ENCODE results near the gene NRXN2. TPM values are rescaled to one million over a fixed set of nuclear protein-coding genes. Genes with fewer than 3 reads are reported as not detected.

The NRXN2 gene
- polyA plus RNA-seq, 3 donors = 0.07 TPM; not detected in 2

- H2AFZ ChIP-seq (ENCODE audit: insufficient read depth, low read depth, low read length, poor library complexity, severe bottlenecking) = peak overlapping the region; percentile 29
Measured at GRCh38 chr11:64654439-64654838, 68.6 kb downstream of the NRXN2 start.

GRCh38 chr11:64653388-64653973 lies 69.5 kb downstream of the NRXN2 start:
- H3K36me3 Mint-ChIP-seq = no peaks in the 10 kb centered on the region
- H3K27me3 Mint-ChIP-seq (ENCODE audit: low read depth in 3 of 3) = peaks cover 0 to 3% (median 2%) of the 10 kb centered on the region in 3 donors
- Histone ChIP-seq H3K4me1 (ENCODE audit: control insufficient read depth in 1 of 2, insufficient read depth in 2 of 2, low read length in 2 of 2) (peaks cover 46 to 47% of the 10 kb centered on the region in 2 donors), H3K27me3 (ENCODE audit: control insufficient read depth in 2 of 2, insufficient read depth in 2 of 2, low read length in 2 of 2) (no peaks in the 10 kb centered on the region), H3K4me3 (replicated peaks in 1 of 3; ENCODE audit: low read depth in 2 of 3, low read length in 3 of 3) (no peak overlapping the region), H3K79me2 (ENCODE audit: insufficient read depth, low read length) (no peaks in the 10 kb centered on the region), H3K9me3 (replicated peaks in 1 of 2; ENCODE audit: control insufficient read depth in 1 of 2, insufficient read depth in 1 of 2, low read length in 2 of 2) (no peaks in the 10 kb centered on the region), H3K36me3 (replicated peaks in 1 of 2; ENCODE audit: control insufficient read depth in 1 of 2, insufficient read depth in 2 of 2, low read length in 2 of 2) (no peaks in the 10 kb centered on the region), H3K4me2 (replicated peaks; ENCODE audit: extremely low read depth, low read length, poor library complexity, severe bottlenecking) (no peak overlapping the region), H3K27ac (ENCODE audit: low read depth in 1 of 2, low read length in 2 of 2) (peak overlapping the region in 1 of 2 donors; percentile 67), H3K9ac (ENCODE audit: insufficient read depth, low read length, poor library complexity, severe bottlenecking) (peak overlapping the region; percentile 10), H4K20me1 (ENCODE audit: insufficient read depth, low read length) (no peaks in the 10 kb centered on the region), H2AFZ (ENCODE audit: insufficient read depth, low read depth, low read length, poor library complexity, severe bottlenecking) (peak overlapping the region; percentile 27)
- H3K9me3 Mint-ChIP-seq = no peaks in the 10 kb centered on the region
- WGBS (ENCODE audit: insufficient coverage) = 93% methylated on average over 3 of the region's 13 CpGs
- H3K4me1 Mint-ChIP-seq = peaks cover 55% of the 10 kb centered on the region
- DNase-seq = no peak
- H3K4me3 Mint-ChIP-seq = peak overlapping the region in 1 of 2 donors; percentile 11
- peak; percentile 4 for TF ChIP-seq CTCF (IDR thresholded peaks at IDR 0.05)
- H3K27ac Mint-ChIP-seq = peak overlapping the region in 3 of 7 donors; percentile 32 to 68 (median 61)
- intact Hi-C loops (cut with micrococcal nuclease) = loop anchor here (5.0 kb wide), 4 partner anchors 34 to 166 kb away; partner anchors contain the start of gene NRXN2 (in 1 of the 2)

More at GRCh38 chr11:64654439-64654838, 68.6 kb downstream of the NRXN2 start:
- Mint-ChIP-seq H3K27ac (peak overlapping the region; percentile 89 to 96 (median 94)), H3K27me3 (ENCODE audit: low read depth in 3 of 3) (peaks cover 0 to 3% (median 1%) of the 10 kb centered on the region in 3 donors), H3K36me3 (no peaks in the 10 kb centered on the region), H3K9me3 (no peaks in the 10 kb centered on the region), H3K4me3 (no peak overlapping the region), H3K4me1 (peaks cover 61% of the 10 kb centered on the region)
- Histone ChIP-seq H3K4me1 (ENCODE audit: control insufficient read depth in 1 of 2, insufficient read depth in 2 of 2, low read length in 2 of 2) (peaks cover 51 to 52% of the 10 kb centered on the region in 2 donors), H3K9me3 (replicated peaks in 1 of 2; ENCODE audit: control insufficient read depth in 1 of 2, insufficient read depth in 1 of 2, low read length in 2 of 2) (no peaks in the 10 kb centered on the region), H4K20me1 (ENCODE audit: insufficient read depth, low read length) (no peaks in the 10 kb centered on the region), H3K27me3 (ENCODE audit: control insufficient read depth in 2 of 2, insufficient read depth in 2 of 2, low read length in 2 of 2) (no peaks in the 10 kb centered on the region), H3K36me3 (replicated peaks in 1 of 2; ENCODE audit: control insufficient read depth in 1 of 2, insufficient read depth in 2 of 2, low read length in 2 of 2) (no peaks in the 10 kb centered on the region), H3K4me2 (replicated peaks; ENCODE audit: extremely low read depth, low read length, poor library complexity, severe bottlenecking) (peak overlapping the region; percentile 58), H3K9ac (ENCODE audit: insufficient read depth, low read length, poor library complexity, severe bottlenecking) (peak overlapping the region; percentile 10), H3K79me2 (ENCODE audit: insufficient read depth, low read length) (no peaks in the 10 kb centered on the region), H3K4me3 (replicated peaks in 1 of 3; ENCODE audit: low read depth in 2 of 3, low read length in 3 of 3) (peak overlapping the region in 1 of 3 experiments; percentile 26), H3K27ac (ENCODE audit: low read depth in 1 of 2, low read length in 2 of 2) (peak overlapping the region; percentile 67 to 82)
- TF ChIP-seq CTCF (IDR thresholded peaks at IDR 0.05) = no peak
- 89% methylated on average over 2 of the region's 4 CpGs for WGBS (ENCODE audit: insufficient coverage)
- DNase-seq = no peak
- intact Hi-C loops (cut with micrococcal nuclease) = loop anchor here (5.0 kb wide), 4 partner anchors 33 to 167 kb away; partner anchors contain the start of gene NRXN2 (in 1 of the 2)
